ENCODE results near the gene PRR22.

- TF ChIP-seq SUZ12 (IDR thresholded peaks at IDR 0.05; ENCODE audit: extremely low read depth, insufficient read depth, insufficient read length) (no peak), YY1 (IDR thresholded peaks at IDR 0.05; ENCODE audit: insufficient read depth, insufficient read length) (no peak)
Measured at GRCh38 chr19:5785423-5785822, 877 bp upstream of the PRR22 start.
